Fibroblast of lung (primary cell): ENCODE data around the gene NDUFS1.

Experiments
- CTCF ChIP-seq, 2 donors: IDR thresholded peaks in 1 of 2; conservative IDR thresholded peaks in 1 of 2; 1 replicate in 1 of 2; 2 replicates in 1 of 2; pipeline ENCODE4 v1.5.1; 2011 to 2012; ENCODE audit warnings: low read length in 2 of 2, control low read depth in 1 of 2, inconsistent platforms in 1 of 2, low read depth in 1 of 2, mild to moderate bottlenecking in 1 of 2
- EZH2 ChIP-seq: IDR thresholded peaks from 2 replicates; pipeline ENCODE4 v1.5.1; 2012; ENCODE audit warnings: low read length, control low read depth, mild to moderate bottlenecking; ENCODE audit errors: missing control alignments

- no peak for TF ChIP-seq CTCF (conservative IDR thresholded peaks at IDR 0.05 in 1 of 2, IDR thresholded peaks at IDR 0.05 in 1 of 2; ENCODE audit: low read depth in 1 of 2, low read length in 2 of 2)
- no peak for TF ChIP-seq EZH2
Observed at GRCh38 chr2:206202446-206202845, 43.2 kb upstream of the NDUFS1 start.
